Tongue (tissue), 2 donors: ENCODE measurements around the gene YY1. TPM values are rescaled to one million over a fixed set of nuclear protein-coding genes. Genes with fewer than 3 reads are reported as not detected.
"Not testable (repeated sequence)": the region's sequence is repeated elsewhere in the genome, so short reads cannot be mapped to it uniquely, and the experiment has no call there.

Experiments used
- DNase-seq: peaks from one replicate; pipeline ENCODE4 v3.0.0-alpha.2; 2015
- total RNA-seq: library from RNA; depleted of rRNA; stranded (reverse); fragments of >200 nt; gene quantifications from one replicate; pipeline ENCODE4 v1.2.3, GENCODE V29; 2014

Gene YY1
- 57.2 TPM for total RNA-seq

DNA sequence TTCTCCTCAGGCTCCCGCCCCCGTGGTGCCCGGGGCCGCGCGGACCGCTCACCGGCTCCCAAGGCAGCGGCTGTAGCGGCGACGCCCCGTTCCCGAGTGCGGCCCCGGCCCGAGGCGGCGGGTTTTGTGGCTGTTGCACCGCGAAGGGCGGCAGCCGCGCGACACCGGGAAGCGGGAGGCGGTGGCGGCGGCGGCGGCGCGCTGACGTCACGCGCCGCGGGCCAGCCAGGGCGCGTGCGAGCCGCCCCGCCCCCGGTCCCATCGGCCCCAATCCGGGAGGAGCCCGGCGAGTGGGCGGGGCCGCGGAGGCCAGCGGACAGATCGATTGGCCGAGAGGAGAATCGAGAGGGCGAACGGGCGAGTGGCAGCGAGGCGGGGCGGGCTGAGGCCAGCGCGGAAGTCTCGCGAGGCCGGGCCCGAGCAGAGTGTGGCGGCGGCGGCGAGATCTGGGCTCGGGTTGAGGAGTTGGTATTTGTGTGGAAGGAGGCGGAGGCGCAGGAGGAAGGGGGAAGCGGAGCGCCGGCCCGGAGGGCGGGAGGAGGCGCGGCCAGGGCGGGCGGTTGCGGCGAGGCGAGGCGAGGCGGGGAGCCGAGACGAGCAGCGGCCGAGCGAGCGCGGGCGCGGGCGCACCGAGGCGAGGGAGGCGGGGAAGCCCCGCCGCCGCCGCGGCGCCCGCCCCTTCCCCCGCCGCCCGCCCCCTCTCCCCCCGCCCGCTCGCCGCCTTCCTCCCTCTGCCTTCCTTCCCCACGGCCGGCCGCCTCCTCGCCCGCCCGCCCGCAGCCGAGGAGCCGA, at the start of gene YY1:
Gene YY1 (plus strand): TSS at position 726 of the 792 bp plus-strand sequence. CDS start 101 bp downstream, outside the sequence.
- DNase-seq = peak; percentile 99

DNA sequence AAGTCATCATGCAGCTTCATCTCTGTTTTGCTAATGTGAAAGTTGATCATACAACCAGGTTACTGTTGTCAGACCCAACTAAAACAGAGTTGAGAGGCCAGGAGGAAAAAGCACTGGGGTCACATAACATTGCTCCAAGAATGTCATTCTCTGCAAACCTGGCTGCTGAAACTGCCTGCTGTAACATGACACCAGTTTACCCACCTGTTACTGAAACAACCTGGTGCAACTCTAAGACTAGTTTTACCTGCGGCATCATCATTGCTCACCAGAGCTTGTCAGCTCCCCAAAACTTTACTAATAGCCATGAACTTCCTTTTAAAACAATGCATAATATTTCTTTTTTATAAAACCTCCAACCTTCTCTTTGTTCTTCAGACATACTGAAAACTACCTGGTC, 48.8 kb upstream of the YY1 start:
- no peak for DNase-seq

DNA sequence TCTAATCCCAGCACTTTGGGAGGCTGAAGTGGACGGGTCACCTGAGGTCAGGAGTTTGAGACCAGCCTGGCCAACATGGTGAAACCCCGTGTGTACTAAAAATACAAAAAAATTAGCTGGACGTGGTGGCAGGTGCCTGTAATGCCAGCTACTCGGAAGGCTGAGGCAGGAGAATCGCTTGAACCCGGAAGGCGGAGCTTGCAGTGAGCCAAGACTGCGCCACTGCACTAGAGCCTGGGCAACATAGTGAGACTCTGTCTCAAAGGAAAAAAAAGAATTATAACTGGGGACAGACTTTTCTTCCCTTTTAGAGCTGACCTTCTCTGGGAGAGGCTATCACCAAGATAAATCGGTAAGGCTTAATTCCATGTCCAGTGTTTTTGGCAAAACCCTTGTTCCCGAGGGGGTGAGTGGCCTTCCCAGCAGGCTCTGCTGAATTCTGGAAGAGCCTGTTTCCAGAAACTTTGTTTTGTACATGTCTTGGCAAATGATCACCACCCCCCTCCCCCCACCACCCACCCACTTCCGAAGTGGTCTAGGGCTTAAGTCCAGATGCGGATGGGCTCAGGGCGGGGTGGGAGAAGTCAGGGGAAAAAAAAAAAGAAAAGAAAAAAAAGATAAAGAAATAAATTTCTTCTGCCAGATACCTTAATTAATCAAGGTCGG, 47.2 kb upstream of the YY1 start:
- DNase-seq = peak; percentile 14

DNA sequence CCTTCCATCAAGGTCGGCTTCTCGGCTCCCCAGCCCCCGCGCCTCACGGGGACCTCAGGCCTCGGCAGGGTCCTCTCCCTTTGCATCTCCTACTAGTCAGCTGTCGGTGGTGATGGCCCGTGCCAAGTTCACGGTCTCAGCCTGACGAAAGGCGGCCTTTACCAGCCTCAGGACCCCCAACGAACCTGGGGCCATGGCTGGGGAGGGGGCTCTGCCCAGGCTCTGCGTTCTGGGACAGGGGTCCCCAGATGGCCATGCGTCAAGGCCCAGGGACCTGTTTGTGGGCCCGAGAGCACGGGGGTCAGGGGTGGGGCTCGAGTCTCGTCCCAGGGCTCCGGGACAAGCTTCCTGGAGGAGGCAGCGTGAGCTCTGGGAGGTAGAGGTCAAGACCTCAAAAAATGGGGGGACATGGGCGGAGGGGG, 46.7 kb upstream of the YY1 start:
- DNase-seq = peak; percentile 18

DNA sequence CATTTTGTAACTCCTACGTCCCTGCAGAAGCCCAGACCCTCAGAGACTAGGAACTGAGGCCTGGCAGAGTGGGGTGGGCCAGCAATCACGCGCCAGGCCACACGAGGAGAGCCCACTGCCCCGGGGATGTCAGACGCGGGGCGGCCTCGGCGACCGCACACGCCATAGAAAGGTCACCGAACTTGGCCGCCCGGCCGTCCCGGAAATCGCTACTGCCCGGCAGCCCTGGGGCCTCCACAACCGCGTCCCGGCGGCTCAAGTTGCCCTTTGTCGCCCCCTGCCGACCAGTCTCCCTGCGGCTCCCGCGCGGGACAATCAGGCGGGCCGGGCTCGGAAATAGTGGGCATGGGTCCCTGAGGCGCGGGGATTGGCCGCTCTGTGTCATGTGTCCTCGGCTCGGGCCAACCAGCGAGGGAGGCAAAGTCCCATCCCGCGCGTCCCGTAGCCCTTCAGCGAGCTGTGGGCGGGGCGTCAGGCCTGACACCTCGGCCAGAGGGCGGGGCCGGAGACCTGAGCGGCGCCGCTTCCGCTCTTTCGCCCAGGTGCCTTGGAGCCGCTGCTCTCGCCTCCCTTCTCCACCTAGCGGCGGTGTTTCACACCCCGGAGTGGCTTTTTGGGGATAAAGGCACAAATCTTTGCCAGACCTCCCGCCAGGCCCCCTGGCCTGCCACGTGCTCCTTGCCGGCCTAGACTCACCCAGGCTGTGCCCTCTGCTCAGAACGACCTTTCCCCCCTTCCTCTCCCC, 46.1 kb upstream of the YY1 start:
- peak; percentile 100 for DNase-seq

DNA sequence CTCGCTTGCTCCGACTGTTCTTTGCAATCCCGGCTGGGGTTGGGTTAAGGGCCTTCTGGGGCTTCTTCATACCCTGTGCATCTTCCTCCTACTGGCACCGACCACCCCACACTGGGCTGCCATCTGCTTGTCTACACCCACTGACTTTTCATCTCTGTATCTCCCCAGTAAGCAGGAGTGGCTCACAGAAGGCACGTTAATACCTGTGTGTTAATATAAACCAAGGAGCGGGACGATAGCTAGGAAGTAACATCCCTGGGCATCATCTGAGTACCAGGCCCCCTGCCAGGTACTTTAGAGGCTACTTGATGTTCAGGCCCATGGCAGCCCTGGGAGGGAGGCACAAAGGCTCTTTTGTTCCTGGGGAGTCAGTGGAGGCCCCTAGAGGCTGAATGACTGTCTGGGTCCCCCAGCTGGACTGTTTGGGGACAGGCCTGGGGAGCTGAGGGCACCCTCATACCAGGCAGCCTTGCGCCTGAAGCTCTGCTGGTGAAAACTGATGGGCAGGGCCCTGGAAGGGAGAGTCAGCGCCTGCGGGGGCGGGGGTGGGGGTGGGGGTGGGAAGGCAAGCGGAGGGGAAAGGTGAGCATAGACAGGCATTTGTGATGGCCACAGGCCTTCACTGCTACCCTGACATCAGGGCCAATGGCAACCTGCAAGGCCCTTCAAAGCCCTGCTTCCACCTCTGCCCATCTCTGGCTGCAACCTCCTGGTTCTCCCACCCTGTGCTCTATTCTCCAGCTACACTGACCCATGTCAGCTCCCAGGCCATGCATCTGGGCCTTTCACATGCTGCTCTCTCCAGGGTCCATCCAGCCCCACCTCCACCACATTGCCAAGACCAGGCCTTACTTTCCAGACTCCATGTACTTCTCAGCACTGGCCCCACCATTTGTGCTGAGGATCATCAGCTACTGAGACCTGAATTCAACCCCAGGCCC, 45.3 kb upstream of the YY1 start:
- DNase-seq = peak; percentile 10

DNA sequence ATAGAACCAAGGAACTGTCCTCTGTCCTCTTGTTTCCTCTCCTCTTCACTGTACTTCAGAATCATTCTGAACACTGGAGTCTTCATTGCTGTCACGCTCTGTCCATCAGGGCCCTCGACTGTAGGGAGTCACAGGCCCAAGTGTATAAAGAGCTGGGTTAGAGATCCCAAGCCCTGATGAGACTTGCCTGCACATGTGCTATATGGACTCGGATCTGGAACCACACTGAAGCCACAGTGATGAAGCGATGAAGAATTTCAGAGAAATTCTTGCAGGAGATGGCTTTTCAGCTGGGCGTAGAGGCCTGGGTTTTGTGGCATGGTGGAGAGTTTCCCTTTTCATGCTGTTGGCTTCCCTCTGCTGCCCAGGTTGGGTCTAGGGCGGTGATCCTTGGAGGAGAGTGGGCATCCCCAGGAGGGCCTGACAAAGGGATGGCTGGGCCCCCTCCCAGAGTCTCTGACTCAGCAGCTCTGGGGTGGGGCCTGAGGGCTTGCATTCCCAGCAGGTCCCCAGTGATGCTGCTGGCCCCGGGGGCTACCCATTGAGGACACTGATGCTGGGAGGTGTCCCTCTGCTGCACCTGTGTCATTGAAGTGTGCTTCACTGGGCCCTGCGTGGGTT, 39.6 kb upstream of the YY1 start:
- DNase-seq = no peak

DNA sequence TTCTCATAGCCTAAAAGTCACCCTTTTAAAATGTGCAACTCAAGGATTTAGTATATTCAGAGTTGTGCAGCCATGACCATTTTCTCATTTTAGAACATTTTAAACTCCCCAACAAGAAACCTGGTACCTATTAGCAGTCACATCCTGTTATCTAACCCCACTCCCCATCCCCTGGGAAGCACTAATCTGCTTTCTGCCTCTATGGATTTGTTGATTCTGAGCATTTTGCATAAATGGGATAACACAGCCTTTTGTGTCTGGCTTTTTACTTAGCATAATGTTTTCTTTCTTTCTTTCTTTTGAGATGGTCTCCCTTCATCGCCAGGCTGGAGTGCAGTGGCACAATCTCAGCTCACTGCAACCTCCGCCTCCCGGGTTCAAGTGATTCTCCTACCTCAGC, 38.6 kb upstream of the YY1 start:
- DNase-seq = no peak

DNA sequence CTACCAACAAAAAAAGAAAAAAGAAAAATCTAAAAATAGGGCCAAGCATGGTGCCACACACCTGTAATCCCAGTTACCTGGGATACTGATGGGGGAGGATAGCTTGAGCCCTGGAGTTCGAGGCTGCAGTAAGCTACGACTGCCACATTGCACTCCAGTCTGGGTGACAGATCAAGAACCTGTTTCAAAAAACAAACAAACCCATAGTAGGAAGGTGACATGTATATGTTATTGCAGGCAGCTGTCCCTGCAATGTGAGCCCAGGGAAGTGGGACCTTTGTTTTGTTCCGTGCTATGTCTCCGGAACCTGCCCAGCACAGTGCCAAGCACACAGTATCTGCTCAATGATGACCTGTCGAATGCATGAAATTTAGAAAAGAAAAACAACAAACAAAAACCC, 37.2 kb upstream of the YY1 start:
- no peak for DNase-seq

DNA sequence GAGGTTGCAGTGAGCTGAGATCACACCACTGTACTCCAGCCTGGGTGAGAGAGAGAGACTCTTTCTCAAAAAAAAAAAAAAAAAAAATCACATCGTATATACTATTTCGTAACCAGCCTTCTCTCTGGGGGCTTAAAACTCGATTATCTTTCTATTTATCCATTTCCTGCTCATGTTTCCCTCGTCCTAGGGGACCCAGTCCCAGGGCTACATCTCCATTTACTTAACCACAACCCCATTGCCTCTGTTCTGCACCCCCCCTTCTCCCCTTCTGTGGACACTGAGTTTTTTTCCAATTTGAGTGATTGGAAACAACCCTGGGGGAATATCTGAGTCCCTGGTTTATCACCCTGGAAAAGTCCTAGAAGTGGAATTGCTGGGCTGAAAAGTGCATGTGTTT, 36.2 kb upstream of the YY1 start:
- no peak for DNase-seq

DNA sequence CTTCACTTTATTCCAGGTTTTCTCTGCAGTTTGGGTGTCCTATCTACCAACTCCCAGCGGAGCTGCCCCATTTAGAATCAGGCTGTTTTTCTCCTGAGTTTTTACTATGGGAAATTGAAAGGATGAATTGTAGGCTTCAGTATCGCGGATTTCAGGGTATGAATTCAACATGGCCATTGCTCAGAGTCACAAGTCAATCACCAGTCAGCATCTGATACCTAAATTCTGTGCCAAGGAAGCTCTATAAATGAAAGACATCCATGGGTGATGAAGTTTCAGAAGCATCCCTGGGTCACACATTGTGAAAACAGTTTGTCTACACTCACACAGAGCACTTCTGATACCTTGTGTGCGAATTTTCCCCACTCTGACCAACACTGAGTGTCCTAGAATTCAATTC, 35.8 kb upstream of the YY1 start:
- DNase-seq = no peak

DNA sequence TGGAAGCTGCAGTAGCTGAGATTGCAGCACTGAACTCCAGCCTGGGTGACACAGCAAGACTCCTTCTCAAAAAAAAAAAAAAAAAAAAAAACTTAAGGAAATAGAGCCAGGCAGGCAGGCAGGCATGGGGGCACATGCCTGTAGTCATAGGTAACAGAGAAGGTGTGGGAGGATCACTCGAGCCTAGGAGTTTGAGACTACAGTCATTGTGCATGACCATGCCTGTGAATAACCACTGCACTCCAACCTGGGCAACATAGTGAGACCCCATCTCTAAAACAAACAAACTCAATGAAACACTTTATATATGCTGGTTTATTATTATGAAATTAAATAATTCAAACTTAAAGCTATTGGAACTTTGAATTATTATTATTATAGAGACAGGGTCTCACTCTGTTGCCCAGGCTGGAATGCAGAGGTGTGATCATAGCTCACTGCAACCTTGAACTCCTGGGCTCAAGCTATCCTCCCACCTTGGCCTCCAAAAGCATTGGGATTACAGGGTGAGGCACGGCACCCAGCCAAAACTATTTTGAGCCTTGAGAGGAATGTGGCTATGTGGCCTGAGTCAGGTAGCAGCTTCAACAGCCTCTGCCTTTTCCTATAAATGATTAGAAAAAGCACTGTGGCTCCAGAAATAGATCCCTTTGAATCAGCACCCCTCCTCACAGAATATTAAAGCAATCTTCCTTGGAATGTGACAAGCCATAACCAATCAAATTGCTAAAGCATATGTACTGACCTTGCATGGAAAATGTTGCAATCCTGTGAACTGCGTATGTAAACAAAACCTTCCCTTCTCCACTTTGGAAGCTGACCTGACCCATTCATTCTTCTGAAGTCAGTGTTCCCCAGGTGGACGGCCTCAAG, 34.7 kb upstream of the YY1 start:
- DNase-seq = no peak

DNA sequence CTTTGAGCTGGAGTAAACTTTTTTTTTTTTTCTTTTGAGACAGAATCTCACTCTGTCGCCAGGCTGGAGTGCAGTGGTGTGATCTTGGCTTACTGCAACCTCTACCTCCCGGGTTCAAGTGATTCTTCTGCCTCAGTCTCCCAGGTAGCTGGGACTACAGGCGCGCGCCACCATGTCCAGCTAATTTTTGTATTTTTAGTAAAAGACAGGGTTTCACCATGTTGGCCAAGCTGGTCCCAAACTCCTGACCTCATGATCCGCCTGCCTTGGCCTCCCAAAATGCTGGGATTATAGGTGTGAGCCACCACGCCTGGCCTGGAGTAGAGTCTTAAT, 34.1 kb upstream of the YY1 start:
- not testable (repeated sequence) for DNase-seq

DNA sequence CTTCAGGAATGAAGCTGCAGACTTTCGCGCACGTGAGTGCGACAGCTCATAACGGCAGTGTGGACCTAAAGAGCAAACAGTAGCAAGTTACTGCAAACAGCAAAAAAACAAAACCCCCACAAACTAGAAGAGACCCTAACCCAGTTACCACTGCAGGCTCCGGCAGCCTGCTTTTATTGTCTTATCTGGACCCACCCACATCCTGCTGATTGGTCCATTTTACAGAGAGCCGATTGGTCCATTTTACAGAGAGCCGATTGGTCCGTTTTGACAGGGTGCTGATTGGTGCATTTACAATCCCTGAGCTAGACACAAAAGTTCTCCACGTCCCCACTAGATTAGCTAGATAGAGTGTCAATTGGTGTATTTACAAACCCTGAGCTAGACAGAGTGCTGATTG, 31.4 kb upstream of the YY1 start:
- DNase-seq = not testable (repeated sequence)

DNA sequence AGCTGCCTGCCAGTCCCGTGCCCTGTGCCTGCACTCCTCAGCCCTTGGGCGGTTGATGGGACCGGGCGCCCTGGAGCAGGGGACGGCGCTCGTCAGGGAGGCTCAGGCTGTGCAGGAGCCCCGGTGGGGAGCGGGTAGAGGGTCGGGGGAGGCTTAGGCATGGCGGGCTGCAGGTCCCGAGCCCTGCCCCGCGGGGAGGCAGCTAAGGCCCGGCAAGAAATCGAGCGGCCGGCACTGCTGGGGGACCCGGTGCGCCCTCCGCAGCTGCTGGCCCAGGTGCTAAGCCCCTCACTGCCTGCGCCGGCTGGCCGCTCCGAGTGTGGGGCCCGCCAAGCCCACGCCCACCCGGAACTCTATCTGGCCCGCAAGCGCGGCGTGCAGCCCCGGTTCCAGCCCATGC, 30.8 kb upstream of the YY1 start:
- not testable (repeated sequence) for DNase-seq

DNA sequence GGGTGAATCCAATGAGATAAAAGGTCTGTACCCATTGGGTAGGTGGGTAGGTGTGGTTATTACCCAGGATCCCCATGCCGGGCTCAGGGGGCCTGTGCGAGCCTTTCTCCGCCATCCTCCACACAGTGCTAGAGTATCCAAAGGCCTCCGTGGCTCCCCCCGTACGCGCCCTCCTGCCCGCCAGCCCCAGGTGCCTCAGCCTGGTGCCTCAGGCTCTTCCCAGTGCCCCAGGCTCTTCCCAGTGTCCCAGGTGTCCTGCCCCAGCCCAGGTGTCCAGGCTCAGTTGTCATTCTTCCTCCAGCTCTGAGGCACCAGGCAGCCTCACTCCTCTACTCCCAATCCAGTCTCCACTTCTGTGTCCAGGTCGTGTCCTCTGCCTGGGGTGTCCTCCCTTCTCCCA, 27.6 kb upstream of the YY1 start:
- DNase-seq = no peak

DNA sequence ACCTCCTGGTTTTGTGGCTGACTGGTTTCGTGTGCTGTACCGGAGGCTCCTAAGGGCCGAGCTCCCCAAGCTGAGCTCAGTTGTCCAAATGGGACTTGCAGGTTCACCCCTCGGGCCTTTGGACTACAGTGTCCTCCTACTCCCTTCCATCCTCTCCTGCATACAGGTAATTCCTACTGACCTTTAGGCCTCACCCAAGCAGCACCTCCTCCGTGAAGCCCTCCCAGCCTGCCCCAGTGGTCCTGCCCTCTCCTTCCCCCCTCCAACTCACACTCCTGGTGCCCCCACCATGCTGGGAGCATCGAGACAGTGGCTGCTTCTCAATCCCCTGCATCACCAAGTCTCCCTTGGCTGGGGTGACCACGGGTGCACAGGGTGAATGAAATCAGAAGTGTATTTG, 27.1 kb upstream of the YY1 start:
- DNase-seq = no peak

DNA sequence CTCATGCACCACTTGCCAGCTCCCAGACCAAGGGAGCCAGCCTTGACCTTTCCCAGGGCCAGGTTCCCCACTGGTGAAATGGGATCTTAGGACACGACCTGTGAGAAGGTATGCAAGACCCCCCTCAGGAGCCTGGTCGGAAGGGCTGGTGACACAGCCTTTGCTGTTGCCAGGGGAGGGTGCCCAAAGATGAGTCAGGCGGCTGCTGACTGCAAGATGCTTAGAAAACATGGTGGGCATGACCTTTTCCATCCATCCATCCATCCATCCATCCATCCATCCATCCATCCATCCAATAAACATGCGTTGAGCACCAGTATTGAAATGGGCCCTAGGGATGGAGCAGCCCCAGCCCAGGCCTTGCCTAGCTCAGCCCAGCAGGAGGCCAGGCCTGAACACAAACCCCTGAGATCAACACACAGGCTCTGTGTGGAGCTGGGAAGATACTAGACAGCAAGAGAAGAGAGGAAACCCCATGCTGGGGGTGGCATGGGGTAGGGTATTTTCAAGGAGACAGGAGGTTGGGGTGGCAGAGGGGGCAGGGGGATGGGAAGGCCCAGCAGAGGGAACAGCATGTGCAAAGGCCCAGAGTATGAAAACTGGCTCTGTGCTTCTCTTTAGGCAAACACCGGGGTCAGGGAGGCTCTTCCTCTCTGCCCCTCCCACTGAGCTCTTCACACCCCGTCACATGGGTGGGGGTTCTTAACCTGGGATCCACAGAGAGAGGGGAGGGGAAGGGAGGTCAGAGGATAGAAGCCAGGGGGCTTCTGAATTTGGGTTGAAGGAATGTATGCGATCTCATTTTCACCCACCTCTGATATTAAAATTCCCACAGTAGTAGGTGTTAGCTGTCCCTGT, 26.2 kb upstream of the YY1 start:
- DNase-seq = no peak

DNA sequence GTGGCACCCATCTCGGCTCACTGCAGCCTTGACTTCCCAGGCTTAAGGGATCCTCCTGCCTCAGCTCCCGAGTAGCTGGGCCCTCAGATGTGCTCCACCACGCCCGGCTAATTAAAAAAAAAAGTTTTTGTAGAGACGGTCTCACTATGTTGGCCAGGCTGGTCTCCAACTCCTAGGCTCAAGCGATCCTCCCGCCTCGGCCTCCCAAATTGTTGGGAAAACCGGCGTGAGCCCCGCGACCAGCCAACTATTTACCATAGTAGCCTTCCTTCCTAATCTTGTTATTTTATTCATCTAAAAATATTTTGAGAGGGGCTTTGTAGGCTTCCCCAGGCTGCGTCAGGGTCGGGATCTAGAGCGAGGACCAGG, 25.4 kb upstream of the YY1 start:
- no peak for DNase-seq
